HG03521 (cell line): ENCODE measurements around the gene CAV3.

Source experiments
- ATAC-seq: cut with Tn5 transposase; IDR thresholded peaks from one replicate; pipeline ENCODE4 v1.9.1; 2021; ENCODE audit warnings: mild to moderate bottlenecking, moderate library complexity; ENCODE audit not compliant: unreplicated experiment

CAV3 gene

GRCh38 chr3:8784676-8785435, 51.3 kb downstream of the CAV3 start:
- ATAC-seq = no peak

DNA sequence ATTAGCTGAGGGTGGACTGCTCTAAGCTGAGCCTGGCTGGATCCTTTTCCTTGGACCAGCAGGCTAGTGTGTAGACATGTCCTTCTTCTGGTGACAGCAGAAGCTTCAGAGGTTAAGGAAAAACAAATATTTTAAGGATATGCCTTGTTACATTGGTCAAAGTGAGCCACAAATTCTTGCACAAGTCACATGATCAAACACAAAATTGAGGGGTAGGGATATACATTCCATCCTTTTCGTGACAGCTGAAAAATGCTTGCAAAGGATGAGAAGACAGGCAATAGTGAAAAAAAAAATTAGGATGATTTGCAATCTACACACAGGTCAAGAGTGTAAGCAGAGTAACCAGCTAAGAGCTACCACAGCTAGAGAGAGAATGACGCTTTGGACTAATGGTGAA, 56.9 kb downstream of the CAV3 start:
- no peak for ATAC-seq

DNA sequence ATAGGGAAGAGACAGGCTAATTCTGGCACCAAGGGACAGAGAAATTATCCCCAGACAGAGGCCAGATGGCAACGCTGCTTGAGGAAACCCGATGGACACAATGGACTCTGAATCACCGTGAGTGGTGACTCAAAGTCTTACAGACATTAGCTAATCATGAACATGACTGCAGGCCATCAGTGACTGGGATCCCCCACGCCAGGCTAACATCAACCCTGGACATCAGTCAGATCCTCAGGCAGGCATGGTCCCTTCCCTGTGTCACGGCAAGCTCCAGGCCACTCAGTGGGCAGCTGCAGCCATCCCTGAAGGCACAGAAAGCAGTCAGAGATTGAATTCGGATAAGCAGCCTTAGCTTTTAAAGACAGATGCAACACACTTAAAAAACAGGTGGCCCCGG, 59.6 kb downstream of the CAV3 start:
- no peak for ATAC-seq

GRCh38 chr3:8794247-8794646, 60.6 kb downstream of the CAV3 start:
- ATAC-seq = no peak
